Stimulated activated CD4-positive, alpha-beta T cell treated with anti-CD3 and anti-CD28 coated beads, Interleukin-2, amount 100 ng/mL, for 24 hours (primary cell): ENCODE data around the gene TCFL5.

ENCODE experiments used
- DNase-seq, 2 donors: peaks; one replicate each; pipeline ENCODE4 v3.0.0-alpha.2; 2020

Gene TCFL5

DNA sequence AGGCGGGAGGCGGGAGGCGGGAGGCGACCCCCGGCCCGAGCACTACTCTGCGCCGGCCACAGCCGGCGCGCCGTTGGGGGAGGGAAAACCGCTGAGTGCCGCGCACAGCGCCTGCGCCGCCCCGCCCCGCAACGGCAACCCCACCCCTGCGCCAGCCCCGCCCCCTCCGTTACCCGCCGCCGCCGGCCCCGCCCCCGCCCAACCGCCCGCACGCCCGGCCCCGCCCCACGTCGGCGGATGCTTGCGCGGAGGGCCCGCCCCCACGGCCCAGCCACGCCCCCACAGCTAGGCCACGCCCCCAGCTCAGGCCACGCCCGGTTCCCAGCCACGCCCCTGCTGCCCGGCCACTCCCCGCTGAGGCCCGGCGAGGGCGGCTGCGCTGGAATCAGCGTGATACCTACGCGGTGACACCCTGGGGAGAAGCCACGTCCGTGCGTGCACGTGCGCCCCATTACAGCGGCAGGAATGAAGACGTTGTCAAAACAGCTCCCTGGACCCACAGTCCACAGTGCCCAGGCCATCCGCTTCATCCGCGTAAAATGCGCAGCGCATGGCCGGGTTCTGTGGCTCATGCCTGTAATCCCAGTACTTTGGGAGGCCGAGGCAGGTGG, at the start of gene TCFL5:
TSS of gene TCFL5 (minus strand) at position 97 of the 611 bp plus-strand sequence. CDS start 152 bp downstream, outside the sequence.
- DNase-seq: peak; percentile 91 to 93

DNA sequence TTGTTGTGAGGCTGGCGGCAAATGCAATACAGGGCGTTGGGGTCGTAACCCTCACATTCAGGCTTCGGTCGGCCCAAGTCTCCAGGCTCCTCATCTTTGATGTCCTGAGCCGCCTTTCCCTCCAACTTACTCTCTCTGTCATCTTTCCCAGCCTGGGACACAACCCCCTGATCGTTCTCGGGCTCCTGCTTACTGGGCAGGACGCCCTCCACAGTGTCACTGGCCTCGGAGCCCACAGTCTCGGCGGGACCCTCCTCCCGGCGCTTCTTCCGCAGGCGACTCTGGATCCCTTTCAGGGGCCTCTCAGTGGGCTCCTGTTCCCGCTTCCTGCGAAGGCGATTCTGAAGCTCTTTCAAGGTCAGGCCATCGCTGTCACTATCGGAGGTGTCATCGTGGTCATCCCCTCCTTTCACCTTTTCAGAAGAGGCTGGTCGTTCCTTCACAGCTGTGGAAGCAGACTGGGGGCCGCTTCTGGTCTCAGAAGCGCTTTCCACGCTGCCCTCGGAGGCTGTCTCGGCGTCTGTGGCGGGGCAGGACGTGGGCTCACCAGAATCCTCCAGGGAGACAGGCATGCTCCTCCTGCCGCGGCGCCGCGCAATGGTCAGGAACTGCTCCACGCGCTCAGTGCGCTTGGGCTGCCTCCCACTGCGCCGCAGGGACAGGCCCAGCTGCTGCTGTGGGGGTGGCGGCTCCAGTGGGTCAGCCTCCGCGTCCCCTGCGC, 49.3 kb upstream of the TCFL5 start:
- DNase-seq: no peak

DNA sequence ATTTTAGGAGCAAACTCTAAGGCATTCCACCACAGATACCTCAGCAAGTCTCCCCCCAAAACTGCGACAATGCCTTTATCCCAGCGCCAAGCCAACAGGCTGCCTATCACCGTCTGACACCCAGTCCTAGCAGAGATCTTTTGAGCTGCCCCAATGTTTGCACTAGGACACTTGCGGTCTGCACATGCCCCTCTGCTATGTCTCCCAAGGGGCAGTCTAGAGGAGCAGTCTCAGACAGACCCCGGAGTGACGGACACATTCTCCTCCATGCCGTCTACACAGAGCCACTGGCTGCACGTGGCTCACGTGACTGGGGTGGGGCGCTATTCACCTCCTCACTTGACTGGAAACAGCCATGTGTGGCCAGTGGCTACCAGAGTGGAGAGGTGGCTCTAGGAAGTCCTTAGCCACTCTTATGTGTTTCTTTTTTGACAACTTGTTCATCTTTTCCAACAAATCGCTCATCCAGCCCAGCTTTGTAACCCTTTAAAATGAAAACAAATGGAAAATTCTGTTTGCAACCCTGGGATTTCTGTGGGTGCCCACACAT, 48.7 kb upstream of the TCFL5 start:
- no peak for DNase-seq

DNA sequence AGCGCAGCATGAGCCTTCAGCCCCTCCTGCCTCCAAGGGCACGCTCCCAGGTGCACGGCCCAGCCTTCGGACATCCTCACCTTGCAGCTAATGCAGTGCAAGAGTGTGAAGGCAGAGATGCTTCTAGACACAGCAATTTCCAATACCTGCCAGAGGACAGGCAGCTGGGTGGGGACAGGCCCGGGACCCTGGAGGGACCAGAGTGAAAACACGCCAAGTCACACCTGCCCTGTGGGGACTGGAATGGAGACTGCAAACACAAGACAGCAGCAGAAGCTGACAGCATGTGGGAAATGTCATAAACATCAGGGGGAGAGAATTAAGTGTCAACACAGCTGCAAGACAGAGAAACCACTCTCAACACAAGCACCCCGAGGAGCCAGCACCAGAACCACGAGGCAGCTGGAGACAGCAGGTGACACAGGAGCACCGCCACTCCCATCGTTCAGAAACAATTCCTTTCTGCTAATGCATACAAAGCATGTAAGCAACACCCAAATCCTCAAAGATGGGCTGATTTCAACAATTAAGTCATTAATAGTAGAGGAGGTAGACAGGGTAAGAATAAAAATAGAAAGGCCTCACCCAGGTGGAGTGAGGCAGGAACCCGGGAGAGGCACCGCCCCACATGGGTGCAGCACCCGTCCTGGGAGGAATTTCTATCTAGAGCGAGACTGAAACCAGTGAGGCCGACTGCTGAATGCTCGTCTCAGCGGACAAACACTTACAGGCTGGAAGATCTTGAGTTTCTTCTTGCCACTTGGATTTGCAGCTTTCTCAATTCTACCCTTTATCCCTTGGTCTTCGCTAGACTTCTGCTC, 47.6 kb upstream of the TCFL5 start:
- no peak for DNase-seq

GRCh38 chr20:62907384-62908317, 46.0 kb upstream of the TCFL5 start:
- DNase-seq: no peak

GRCh38 chr20:62906647-62907375, 45.2 kb upstream of the TCFL5 start:
- no peak for DNase-seq

DNA sequence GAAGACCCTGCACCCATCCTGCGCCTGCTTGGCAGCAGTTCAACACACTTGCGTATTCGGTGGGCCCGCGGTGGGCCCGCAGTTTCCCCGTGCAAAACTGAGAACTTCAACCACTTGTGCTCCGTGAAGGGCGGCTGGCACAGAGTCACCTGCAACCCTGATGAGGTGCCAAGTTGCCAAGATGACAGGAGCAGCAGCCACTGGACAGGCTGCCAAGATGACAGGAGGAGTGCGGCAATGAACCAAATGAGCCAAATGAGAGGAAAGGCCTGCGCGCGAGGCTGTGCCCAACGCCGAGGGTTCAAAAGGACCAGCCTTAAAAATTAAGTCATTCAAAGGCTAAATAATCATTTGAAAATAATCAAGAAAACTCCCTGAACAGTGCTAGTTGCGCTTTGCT, 44.6 kb upstream of the TCFL5 start:
- no peak for DNase-seq

DNA sequence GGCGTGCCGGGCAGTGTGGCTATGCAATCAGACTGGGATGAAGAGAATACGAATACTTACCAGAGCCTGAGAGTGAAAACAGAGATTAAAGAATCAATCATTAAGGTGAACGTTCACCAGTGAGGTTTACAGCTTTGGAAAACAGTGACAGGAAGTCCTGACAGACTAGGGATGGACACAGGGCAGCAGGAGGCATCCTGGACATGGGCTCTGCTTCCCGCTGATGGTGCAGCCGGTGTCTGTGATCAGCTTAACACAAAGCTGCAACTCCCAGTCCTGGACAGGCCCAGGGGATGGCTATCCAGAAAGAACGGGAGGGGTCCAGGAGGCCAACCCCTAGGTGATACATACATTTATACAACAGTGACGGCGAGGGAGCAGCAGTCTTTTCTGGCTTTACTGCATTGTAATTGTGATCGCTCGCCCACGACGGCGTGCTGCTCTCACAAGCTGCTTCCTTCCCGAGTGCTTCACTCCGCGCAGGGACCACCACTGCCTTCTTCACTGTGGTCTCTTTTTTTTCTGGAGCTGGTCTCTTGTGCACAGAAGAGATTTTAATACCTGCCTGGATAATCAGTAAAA, 44.0 kb upstream of the TCFL5 start:
- no peak for DNase-seq

GRCh38 chr20:62902926-62903615, 41.4 kb upstream of the TCFL5 start:
- DNase-seq: peak in 1 of 2 donors; percentile 18

GRCh38 chr20:62901891-62902290, 40.3 kb upstream of the TCFL5 start:
- no peak for DNase-seq

GRCh38 chr20:62900692-62901584, 39.3 kb upstream of the TCFL5 start:
- DNase-seq: no peak

- peak; percentile 73 to 76 for DNase-seq
Measured at GRCh38 chr20:62900052-62900691, 38.5 kb upstream of the TCFL5 start.

- DNase-seq: no peak
Measured at GRCh38 chr20:62899633-62900051, 38.0 kb upstream of the TCFL5 start.

DNA sequence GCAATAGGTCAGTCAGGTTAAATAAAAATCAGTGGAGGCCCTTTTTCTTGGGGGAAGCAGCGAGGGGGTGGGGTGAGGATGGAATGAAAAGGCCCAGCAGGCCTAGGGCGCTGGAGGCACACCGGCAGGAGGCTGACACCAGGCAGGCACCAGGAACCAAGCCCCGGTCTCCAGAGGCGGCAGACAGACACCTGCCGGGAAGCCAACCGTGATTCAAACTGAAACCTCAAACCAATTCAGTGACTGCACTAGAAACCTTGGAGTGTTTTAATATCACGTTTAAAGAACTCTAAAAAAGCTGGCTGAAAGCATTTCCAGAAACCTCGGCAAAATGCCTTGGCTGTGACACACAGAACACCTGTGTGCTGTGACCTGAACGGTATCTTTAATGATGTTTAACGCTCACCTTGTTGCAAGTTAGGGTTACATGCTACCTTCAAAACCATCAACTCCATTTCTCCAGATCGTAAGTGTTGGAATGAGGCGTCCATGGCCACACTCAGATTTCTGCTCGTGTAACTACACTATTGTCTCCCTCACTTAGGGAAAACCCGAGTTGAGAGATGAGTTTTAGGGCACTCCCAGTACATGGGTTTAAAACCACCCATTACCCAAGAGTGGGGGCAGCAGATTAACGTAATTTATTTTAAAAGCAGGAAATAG, 37.5 kb upstream of the TCFL5 start:
- peak in 1 of 2 donors; percentile 55 for DNase-seq

GRCh38 chr20:62898093-62898964, 36.7 kb upstream of the TCFL5 start:
- no peak for DNase-seq

DNA sequence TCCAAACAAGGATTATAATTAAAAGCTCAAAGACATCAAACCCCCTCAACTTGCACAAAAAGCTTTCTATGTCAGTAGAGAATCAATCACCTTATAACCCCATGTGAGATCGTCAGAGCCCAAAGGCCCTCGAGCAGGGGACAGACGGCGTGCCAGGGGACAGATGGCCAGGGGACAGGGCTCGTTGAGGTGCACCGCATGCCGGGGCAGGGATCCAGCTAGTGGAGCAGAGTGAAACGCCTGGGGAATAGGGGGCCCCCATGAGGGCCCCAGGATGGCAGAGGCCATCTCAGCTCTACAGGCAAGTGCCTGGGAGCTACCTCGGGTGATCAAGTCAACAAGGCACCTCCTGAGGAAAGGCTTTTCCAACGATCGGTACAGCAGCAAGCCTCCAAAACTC, 36.0 kb upstream of the TCFL5 start:
- DNase-seq: no peak

DNA sequence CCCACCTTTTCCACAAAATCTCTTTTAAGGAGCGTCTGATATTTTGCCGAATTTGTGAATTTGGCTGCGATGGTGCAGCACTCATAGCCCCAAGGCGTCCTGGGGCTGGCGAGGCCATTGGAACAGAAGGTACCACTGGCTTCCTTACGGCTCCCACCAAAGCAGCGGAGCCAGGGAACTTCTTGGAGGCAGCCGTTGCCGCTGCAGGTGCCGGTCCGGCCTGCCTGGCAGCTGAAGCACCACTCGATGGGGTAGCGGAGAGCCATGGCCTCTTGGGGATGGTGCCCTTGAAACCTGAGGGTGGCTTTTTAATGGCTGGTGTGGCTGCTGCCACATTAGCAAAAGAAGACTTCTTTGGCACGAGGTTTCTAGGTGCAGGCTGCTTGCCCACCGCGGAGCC, 34.9 kb upstream of the TCFL5 start:
- DNase-seq: no peak
